ENCODE measurements around the gene HAO1.

HAO1 gene

GRCh38 chr20:7940341-7940740 is at the start of gene HAO1:
HAO1 (minus strand) TSS chr20:7940458; CDS start chr20:7940422, 36 bp downstream.
- H3K4me3 ChIP-seq (replicated peaks; ENCODE audit: low read depth, low read length): no peak within 1 kb of the TSS
- no peak for DNase-seq (ENCODE audit: extremely low read depth, low read depth)
- TF ChIP-seq, protein P1, sequence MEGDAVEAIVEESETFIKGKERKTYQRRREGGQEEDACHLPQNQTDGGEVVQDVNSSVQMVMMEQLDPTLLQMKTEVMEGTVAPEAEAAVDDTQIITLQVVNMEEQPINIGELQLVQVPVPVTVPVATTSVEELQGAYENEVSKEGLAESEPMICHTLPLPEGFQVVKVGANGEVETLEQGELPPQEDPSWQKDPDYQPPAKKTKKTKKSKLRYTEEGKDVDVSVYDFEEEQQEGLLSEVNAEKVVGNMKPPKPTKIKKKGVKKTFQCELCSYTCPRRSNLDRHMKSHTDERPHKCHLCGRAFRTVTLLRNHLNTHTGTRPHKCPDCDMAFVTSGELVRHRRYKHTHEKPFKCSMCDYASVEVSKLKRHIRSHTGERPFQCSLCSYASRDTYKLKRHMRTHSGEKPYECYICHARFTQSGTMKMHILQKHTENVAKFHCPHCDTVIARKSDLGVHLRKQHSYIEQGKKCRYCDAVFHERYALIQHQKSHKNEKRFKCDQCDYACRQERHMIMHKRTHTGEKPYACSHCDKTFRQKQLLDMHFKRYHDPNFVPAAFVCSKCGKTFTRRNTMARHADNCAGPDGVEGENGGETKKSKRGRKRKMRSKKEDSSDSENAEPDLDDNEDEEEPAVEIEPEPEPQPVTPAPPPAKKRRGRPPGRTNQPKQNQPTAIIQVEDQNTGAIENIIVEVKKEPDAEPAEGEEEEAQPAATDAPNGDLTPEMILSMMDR (IDR thresholded peaks at IDR 0.05; ENCODE audit: low read depth, low read length, missing control alignments): no peak

DNA sequence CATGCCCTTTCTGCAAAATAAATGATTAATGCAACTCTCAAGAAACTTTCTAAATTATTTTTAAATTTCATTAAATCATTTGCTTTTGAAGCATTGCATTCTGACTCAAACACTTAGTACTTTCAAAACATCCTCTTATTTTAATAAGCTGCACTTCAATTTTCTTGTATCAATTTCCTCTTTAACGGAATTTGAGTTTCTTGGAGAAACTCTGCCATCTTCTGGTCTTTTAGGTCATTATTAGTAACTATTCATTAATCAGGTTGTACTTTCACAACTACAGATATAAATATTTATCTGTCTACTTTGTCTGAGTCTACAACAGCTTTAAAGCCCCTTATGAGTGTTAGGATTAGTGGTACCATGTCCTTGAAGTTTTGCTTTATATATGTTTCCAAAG is 49.1 kb upstream of the HAO1 start:
- no peak for DNase-seq (ENCODE audit: extremely low read depth, low read depth)
- TF ChIP-seq, protein P1 (IDR thresholded peaks at IDR 0.05; ENCODE audit: low read depth, low read length, missing control alignments): no peak
- no peak overlapping the region for H3K4me3 ChIP-seq (replicated peaks; ENCODE audit: low read depth, low read length)

GRCh38 chr20:7985916-7986315 is 45.7 kb upstream of the HAO1 start:
- TF ChIP-seq, protein P1 (IDR thresholded peaks at IDR 0.05; ENCODE audit: low read depth, low read length, missing control alignments): no peak
- no peak overlapping the region for H3K4me3 ChIP-seq (replicated peaks; ENCODE audit: low read depth, low read length)
- DNase-seq (ENCODE audit: extremely low read depth, low read depth): no peak

- no peak overlapping the region for H3K4me3 ChIP-seq (replicated peaks; ENCODE audit: low read depth, low read length)
- TF ChIP-seq, protein P1 (IDR thresholded peaks at IDR 0.05; ENCODE audit: low read depth, low read length, missing control alignments): no peak
- no peak for DNase-seq (ENCODE audit: extremely low read depth, low read depth)
These were observed 43.9 kb upstream of the HAO1 start for GRCh38 chr20:7984192-7984591.

GRCh38 chr20:7981374-7981773 is 41.1 kb upstream of the HAO1 start:
- no peak for DNase-seq (ENCODE audit: extremely low read depth, low read depth)
- TF ChIP-seq, protein P1 (IDR thresholded peaks at IDR 0.05; ENCODE audit: low read depth, low read length, missing control alignments): no peak
- no peak overlapping the region for H3K4me3 ChIP-seq (replicated peaks; ENCODE audit: low read depth, low read length)

DNA sequence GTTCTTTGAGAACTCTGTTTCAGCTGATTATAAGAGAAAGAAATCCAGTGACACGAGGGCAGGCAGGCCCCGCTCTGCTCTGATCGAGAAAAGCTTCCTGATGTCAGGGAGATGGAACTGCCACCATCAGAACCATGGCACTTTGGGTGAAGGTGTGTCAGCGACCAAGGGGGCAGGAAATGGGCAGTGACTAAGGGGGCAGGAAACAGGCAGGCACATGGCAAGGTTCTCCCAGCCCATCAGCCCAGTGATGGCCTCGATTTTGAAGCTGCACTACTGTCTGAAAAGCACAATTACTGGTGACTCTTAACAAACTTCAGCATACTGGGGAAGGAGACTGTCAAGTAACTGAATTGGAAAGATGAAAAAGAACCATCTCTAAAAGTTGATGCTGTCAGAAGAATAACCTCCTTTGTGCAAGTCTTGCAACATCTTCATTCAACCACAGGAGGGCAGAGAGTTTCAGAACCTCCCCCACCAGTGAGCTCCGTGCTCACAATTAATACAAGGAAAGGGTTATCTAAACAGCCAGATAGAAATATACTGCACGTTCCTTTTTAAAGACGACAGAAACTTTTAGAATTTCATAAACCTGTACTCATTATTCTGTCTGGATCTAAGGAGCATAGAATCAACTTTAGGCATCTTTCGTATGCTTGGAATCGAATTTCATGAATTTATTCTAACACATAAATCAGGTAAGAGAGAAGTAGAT is 40.2 kb upstream of the HAO1 start:
- TF ChIP-seq, protein P1 (IDR thresholded peaks at IDR 0.05; ENCODE audit: low read depth, low read length, missing control alignments): peak; percentile 49
- no peak for DNase-seq (ENCODE audit: extremely low read depth, low read depth)
- no peak overlapping the region for H3K4me3 ChIP-seq (replicated peaks; ENCODE audit: low read depth, low read length)

- DNase-seq (ENCODE audit: extremely low read depth, low read depth): no peak
- no peak overlapping the region for H3K4me3 ChIP-seq (replicated peaks; ENCODE audit: low read depth, low read length)
- TF ChIP-seq, protein P1 (IDR thresholded peaks at IDR 0.05; ENCODE audit: low read depth, low read length, missing control alignments): no peak
These were observed 37.5 kb upstream of the HAO1 start for GRCh38 chr20:7977709-7978108.

All from HFF-Myc (cell line).